Endometrium (tissue), 2 donors: ENCODE data around the gene ZSCAN4.

Experiments
- FAIRE-seq: peaks from 2 replicates; lab custom pipeline; 2012; peaks lifted over from hg19 to GRCh38; lab: Jason Lieb, UNC
- donor health status: control.
- donor health status: control.

The ZSCAN4 gene

GRCh38 chr19:57668635-57669034 is at the start of gene ZSCAN4:
ZSCAN4 (plus strand) TSS chr19:57668935; CDS start chr19:57676146, 7,211 bp downstream.
- FAIRE-seq = no peak

GRCh38 chr19:57620673-57621348 is 47.9 kb upstream of the ZSCAN4 start:
- FAIRE-seq = no peak

- FAIRE-seq = no peak
Measured at GRCh38 chr19:57623091-57623490, 45.6 kb upstream of the ZSCAN4 start.

GRCh38 chr19:57632987-57633831 is 35.5 kb upstream of the ZSCAN4 start, which contains the start of gene ZNF211:
ZNF211 (plus strand) TSS chr19:57633168; CDS start chr19:57633347, 179 bp downstream.
- peak; percentile 95 for FAIRE-seq

GRCh38 chr19:57633832-57634131 is 35.0 kb upstream of the ZSCAN4 start:
- no peak for FAIRE-seq

- FAIRE-seq = no peak
Measured at GRCh38 chr19:57637379-57637778, 31.4 kb upstream of the ZSCAN4 start.

GRCh38 chr19:57641715-57642234 is 27.0 kb upstream of the ZSCAN4 start:
- FAIRE-seq = no peak

GRCh38 chr19:57642396-57643046 is 26.2 kb upstream of the ZSCAN4 start:
- FAIRE-seq = no peak

GRCh38 chr19:57643734-57644133 is 25.0 kb upstream of the ZSCAN4 start:
- no peak for FAIRE-seq

GRCh38 chr19:57648331-57649003 is 20.3 kb upstream of the ZSCAN4 start:
- FAIRE-seq = no peak

- no peak for FAIRE-seq
Measured at GRCh38 chr19:57651654-57651996, 17.1 kb upstream of the ZSCAN4 start.

- FAIRE-seq = no peak
Measured at GRCh38 chr19:57653689-57654088, 15.0 kb upstream of the ZSCAN4 start.

GRCh38 chr19:57655443-57655842 is 13.3 kb upstream of the ZSCAN4 start:
- no peak for FAIRE-seq

GRCh38 chr19:57656346-57656745 is 12.4 kb upstream of the ZSCAN4 start:
- no peak for FAIRE-seq

GRCh38 chr19:57664269-57665127 is 4.2 kb upstream of the ZSCAN4 start:
- no peak for FAIRE-seq

- FAIRE-seq = no peak
Measured at GRCh38 chr19:57665261-57665806, 3.4 kb upstream of the ZSCAN4 start.

- FAIRE-seq = no peak
Measured at GRCh38 chr19:57667228-57667627, 1.5 kb upstream of the ZSCAN4 start.

GRCh38 chr19:57671124-57671895 is 2.6 kb downstream of the ZSCAN4 start:
- no peak for FAIRE-seq

- no peak for FAIRE-seq
Measured at GRCh38 chr19:57672466-57672865, 3.7 kb downstream of the ZSCAN4 start.

GRCh38 chr19:57675881-57676280 is 7.1 kb downstream of the ZSCAN4 start:
- no peak for FAIRE-seq
